ENCODE data around the gene CFTR.
"Not testable (repeated sequence)": the region's sequence is repeated elsewhere in the genome, so short reads cannot be mapped to it uniquely, and the experiment has no call there.

CFTR gene

GRCh38 chr7:117479225-117480054, at the start of gene CFTR:
CFTR (plus strand) TSS chr7:117480025; CDS start chr7:117480095, 70 bp downstream.
- DNase-seq (ENCODE audit: low spot score), result no peak

- peak; percentile 31 for DNase-seq (ENCODE audit: low spot score)
Measured at GRCh38 chr7:117435475-117436043, 44.3 kb upstream of the CFTR start.

- DNase-seq (ENCODE audit: low spot score), result no peak
Measured at GRCh38 chr7:117444646-117445045, 35.2 kb upstream of the CFTR start.

- no peak for DNase-seq (ENCODE audit: low spot score)
Measured at GRCh38 chr7:117445206-117445605, 34.6 kb upstream of the CFTR start.

- DNase-seq (ENCODE audit: low spot score), result no peak
Measured at GRCh38 chr7:117446220-117446815, 33.5 kb upstream of the CFTR start.

- no peak for DNase-seq (ENCODE audit: low spot score)
Measured at GRCh38 chr7:117448655-117449054, 31.2 kb upstream of the CFTR start.

GRCh38 chr7:117458977-117459583, 20.7 kb upstream of the CFTR start:
- DNase-seq (ENCODE audit: low spot score), result no peak

GRCh38 chr7:117459735-117460134, 20.1 kb upstream of the CFTR start:
- DNase-seq (ENCODE audit: low spot score), result no peak

GRCh38 chr7:117460815-117461214, 19.0 kb upstream of the CFTR start:
- not testable (repeated sequence) for DNase-seq (ENCODE audit: low spot score)

GRCh38 chr7:117468174-117468573, 11.7 kb upstream of the CFTR start:
- no peak for DNase-seq (ENCODE audit: low spot score)

GRCh38 chr7:117470777-117471176, 9.0 kb upstream of the CFTR start:
- DNase-seq (ENCODE audit: low spot score), result no peak

GRCh38 chr7:117472335-117472734, 7.5 kb upstream of the CFTR start:
- DNase-seq (ENCODE audit: low spot score), result no peak

GRCh38 chr7:117476557-117477215, 3.1 kb upstream of the CFTR start:
- DNase-seq (ENCODE audit: low spot score), result no peak

GRCh38 chr7:117478836-117479224, 995 bp upstream of the CFTR start:
- DNase-seq (ENCODE audit: low spot score), result no peak

- no peak for DNase-seq (ENCODE audit: low spot score)
Measured at GRCh38 chr7:117480055-117480362, 184 bp downstream of the CFTR start.

- DNase-seq (ENCODE audit: low spot score), result no peak
Measured at GRCh38 chr7:117480978-117481377, 1.2 kb downstream of the CFTR start.

GRCh38 chr7:117485118-117485620, 5.3 kb downstream of the CFTR start:
- DNase-seq (ENCODE audit: low spot score), result no peak

GRCh38 chr7:117489016-117489415, 9.2 kb downstream of the CFTR start:
- no peak for DNase-seq (ENCODE audit: low spot score)

GRCh38 chr7:117489430-117489829, 9.6 kb downstream of the CFTR start:
- no peak for DNase-seq (ENCODE audit: low spot score)

GRCh38 chr7:117489911-117490310, 10.1 kb downstream of the CFTR start:
- DNase-seq (ENCODE audit: low spot score), result no peak

- DNase-seq (ENCODE audit: low spot score), result no peak
Measured at GRCh38 chr7:117492649-117493048, 12.8 kb downstream of the CFTR start.

- no peak for DNase-seq (ENCODE audit: low spot score)
Measured at GRCh38 chr7:117493460-117493859, 13.6 kb downstream of the CFTR start.
